ENCODE measurements around the gene EYA2.
"Not testable (repeated sequence)": the region's sequence is repeated elsewhere in the genome, so short reads cannot be mapped to it uniquely, and the experiment has no call there.

The EYA2 gene

DNA sequence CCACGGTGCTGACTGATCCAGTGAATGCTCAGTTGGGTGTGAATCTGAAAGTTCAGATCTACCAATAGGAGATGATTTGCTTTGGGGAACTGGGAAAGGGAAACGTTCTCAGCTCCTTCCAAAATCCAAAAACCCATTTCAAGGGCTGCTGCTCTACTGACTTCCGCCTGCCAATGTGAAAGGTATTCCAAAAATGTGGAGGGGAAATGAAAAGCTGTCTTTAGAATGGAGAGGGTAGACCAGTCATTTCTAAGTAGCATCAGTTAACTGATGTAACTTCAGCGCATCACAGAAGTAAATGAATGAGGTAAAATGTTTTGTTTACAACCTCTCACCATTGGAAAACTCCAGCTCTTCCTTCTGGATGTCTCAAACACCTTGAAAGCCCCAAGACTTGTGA, 19.6 kb upstream of the EYA2 start:
- H3K4me3 ChIP-seq (ENCODE audit: low read depth, low read length): no peak overlapping the region
- TF ChIP-seq CTCF (IDR thresholded peaks at IDR 0.05; ENCODE audit: control insufficient read depth, extremely low read depth, insufficient read depth): no peak
- no peak for DNase-seq (ENCODE audit: low read depth)

GRCh38 chr20:46879386-46879785, 15.3 kb upstream of the EYA2 start:
- DNase-seq (ENCODE audit: low read depth): no peak
- no peak for TF ChIP-seq CTCF (IDR thresholded peaks at IDR 0.05; ENCODE audit: control insufficient read depth, extremely low read depth, insufficient read depth)
- H3K4me3 ChIP-seq (ENCODE audit: low read depth, low read length): no peak overlapping the region

DNA sequence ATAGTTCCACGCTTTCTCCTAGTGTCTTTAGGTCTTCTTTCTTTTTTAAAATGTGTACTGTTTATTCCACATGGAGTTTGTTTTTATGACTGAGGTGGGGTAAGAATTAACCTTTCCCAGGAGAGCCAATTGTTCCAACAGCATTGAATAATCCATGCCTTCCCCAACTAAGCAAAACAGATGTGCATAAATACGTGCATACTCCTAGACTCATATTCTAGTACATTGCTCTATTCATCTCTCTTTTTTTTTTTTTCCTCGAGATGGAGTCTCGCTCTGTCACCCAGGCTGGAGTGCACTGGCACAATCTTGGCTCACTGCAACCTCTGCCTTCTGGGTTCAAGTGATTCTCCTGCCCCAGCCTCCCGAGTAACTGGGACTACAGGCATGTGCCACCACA, 14.7 kb upstream of the EYA2 start:
- not testable (repeated sequence) for DNase-seq (ENCODE audit: low read depth); H3K4me3 ChIP-seq (ENCODE audit: low read depth, low read length)

DNA sequence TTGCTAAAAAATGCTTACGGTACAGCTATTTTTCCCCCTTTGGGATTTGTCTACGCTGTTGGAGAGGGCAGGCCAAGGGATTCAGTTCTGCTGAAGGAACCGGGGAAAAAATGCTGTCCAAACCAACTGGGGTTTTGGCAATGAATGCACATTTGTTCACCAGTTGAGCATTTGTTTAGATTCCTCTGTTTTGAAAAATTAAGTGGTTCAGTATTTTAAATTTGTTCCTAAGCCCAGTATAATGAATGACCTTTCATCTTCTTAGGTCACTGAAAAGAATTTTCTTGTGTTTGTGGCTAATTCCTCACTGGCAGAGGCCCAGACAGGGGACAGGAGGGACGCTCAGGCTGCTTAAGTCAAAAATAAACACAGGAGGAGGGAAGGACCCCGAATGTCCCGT, 10.8 kb upstream of the EYA2 start:
- no peak for TF ChIP-seq CTCF (IDR thresholded peaks at IDR 0.05; ENCODE audit: control insufficient read depth, extremely low read depth, insufficient read depth)
- no peak overlapping the region for H3K4me3 ChIP-seq (ENCODE audit: low read depth, low read length)
- no peak for DNase-seq (ENCODE audit: low read depth)

GRCh38 chr20:46890682-46891081, 4.0 kb upstream of the EYA2 start:
- no peak for DNase-seq (ENCODE audit: low read depth)
- TF ChIP-seq CTCF (IDR thresholded peaks at IDR 0.05; ENCODE audit: control insufficient read depth, extremely low read depth, insufficient read depth): no peak
- H3K4me3 ChIP-seq (ENCODE audit: low read depth, low read length): no peak overlapping the region

DNA sequence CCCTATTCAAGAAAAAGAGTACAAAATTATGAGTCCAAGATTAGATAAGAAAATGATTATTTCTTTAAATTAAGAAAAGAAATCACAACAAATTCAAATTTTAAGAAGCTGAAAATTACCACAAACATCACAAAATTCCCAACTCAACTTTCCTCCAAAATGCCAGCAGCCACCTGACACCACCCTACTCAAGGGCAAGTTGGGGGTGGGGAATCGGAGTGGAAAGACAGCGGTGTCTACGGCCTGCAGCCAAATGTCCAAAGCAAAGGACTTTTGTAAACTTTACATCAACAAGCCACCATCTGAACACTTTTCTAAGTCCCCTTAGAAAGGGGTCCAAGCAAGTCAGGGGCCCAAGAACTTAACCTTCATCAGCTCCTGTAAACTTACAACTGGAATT, 1.6 kb upstream of the EYA2 start:
- DNase-seq (ENCODE audit: low read depth): no peak
- no peak for TF ChIP-seq CTCF (IDR thresholded peaks at IDR 0.05; ENCODE audit: control insufficient read depth, extremely low read depth, insufficient read depth)
- no peak overlapping the region for H3K4me3 ChIP-seq (ENCODE audit: low read depth, low read length)

GRCh38 chr20:46893877-46894578, 615 bp upstream of the EYA2 start:
- DNase-seq (ENCODE audit: low read depth): peak; percentile 39
- peak overlapping the region; percentile 33 for H3K4me3 ChIP-seq (ENCODE audit: low read depth, low read length)
- TF ChIP-seq CTCF (IDR thresholded peaks at IDR 0.05; ENCODE audit: control insufficient read depth, extremely low read depth, insufficient read depth): no peak

Measured in LNCaP clone FGC (cell line).